CD4-positive, alpha-beta T cell treated with Interleukin-15 for 4 hours (primary cell): ENCODE results near the gene AOPEP.
A peak's percentile ranks its signal among the peaks of the same experiment; 100 is the strongest.

Experiments used
- DNase-seq: peaks from one replicate; pipeline ENCODE4 v3.0.0-alpha.2; 2020; ENCODE audit warnings: low spot score

Gene AOPEP

GRCh38 chr9:94850540-94851434 is 124.3 kb downstream of the AOPEP start:
- DNase-seq: no peak

- DNase-seq: no peak
These were observed 125.0 kb downstream of the AOPEP start for GRCh38 chr9:94851467-94851866.

DNA sequence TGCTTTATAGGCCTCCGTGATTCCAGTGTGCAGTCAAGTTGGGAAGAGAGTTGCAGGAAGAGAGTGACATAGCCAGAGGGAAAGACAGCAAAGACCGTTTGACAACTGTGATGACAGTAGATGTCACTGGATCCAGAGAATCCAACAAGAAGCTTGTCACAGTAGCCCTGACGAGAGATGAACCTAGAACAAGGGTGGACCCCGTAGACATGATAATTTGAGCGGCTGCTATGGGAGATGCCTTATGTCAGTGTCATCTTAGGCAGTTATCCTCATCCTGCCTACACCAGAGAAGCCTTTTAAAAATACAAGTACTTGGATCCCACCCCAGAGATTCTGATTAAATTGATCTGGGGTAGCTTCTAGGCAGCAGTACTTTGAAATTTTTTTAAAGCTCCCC is 125.4 kb downstream of the AOPEP start:
- no peak for DNase-seq

GRCh38 chr9:94852373-94852772 is 125.9 kb downstream of the AOPEP start:
- no peak for DNase-seq

GRCh38 chr9:94853887-94854286 is 127.4 kb downstream of the AOPEP start:
- no peak for DNase-seq

GRCh38 chr9:94855903-94856302 is 129.4 kb downstream of the AOPEP start:
- no peak for DNase-seq

DNA sequence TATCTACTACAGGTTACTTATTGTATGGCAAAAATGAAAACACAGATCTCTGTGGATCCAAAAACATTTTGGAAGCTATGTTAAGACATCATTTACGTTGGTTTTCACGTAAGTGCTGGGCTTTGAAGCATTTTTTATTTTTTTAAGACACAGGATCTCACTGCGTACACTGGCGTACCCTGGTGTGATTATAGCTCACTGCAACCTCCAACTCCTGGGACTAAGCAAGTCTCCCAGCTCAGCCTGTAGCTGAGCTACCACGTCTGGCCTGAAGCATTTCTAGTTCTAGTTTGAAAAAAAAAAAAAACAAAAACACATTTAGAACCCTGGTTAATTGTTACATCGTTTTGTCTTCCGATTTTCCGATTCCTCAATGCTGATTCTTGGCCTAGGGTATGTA is 131.3 kb downstream of the AOPEP start:
- DNase-seq: no peak

- no peak for DNase-seq
These were observed 132.7 kb downstream of the AOPEP start for GRCh38 chr9:94859226-94859625.

DNA sequence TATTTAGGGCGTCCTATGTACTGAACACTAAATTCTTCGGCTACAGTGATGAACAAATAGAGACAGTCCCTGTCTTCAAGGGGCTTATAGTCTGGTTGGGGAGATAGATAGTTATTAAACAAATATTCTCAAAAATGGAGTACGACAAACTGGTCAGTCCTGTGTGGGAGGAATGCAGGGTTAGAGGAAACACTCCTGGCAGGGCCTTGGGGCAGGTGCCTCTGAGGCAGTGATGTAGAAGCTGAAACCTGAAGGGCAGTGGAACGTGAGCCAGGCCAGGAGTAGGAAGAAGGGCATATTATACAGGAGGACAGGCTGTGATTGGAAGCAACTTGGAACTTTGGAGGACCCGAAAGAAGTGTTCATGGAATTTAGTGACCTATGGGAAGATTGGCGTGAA is 133.4 kb downstream of the AOPEP start:
- no peak for DNase-seq

DNA sequence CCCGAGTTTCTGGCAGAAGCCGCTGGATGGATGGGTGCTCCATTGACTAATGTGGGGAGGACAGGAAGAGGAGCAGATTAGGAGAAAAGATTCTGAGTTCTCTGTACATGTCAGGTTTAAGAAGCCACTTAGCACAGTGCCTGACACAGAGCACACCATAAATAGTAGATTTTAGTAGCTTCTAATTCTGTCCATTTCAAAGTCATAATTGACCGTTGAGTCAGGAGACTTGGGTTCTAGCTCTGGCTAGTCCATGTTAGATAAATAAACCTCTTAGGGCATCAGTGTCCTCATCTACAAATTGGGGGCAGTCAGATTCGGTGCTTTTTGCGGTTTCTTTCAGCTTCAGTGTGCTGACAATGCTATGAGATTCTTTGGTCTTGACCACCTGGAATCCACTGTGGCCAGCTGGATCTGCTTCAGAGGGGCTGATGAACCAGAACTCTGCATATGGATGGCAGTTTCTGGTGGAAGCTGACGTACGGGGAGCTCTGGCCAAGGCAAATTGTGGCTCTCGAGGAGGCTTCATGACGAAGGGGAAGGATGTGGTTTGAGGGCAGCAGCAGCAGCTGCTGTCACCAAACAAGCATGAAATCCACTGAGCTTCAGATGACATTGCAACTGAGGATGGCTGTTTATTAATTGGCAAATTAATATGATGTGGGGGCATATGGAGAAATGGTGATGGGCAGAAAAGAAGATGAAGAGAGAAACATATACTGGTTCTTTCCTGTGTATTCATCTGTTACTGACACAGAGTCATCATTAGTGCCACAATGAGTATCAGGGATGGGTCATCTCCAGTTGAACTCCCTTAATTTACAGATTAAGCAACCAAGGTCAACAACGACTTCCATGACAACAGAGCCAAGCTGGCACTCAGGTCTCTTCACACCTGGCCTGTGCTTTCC is 134.4 kb downstream of the AOPEP start:
- peak; percentile 65 for DNase-seq

DNA sequence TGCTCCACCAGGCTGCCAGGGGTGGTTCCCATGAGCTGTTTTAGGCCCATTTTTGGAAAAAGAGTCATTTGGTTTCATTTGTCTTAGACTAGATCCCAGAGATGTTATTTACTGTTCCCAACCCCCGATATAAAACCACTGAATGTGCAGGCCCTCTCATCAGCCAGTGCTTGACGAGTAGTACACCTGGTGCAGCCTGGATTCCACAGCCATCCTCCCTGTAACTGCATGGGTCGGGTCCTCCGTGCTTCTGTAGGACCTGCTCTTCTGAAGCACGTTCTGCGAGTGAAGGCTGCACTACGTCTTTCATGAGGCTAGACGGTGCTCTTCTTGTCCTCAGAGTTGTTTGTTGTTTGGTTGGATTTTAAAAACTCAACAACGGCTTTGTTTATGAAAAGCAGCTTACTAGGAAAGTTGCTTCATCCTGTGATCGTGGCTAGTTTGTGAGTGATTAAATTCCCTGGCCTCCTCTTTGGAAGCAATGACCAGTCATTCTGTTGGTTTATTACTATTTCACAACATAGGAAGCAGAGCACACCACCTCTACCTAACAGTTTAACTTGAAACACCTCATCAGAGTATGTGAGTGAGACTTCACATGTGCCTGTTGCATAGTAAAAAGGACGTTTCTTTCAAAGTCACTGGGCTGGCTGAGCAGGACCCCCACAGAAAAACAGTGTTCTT is 135.2 kb downstream of the AOPEP start:
- DNase-seq: no peak

DNA sequence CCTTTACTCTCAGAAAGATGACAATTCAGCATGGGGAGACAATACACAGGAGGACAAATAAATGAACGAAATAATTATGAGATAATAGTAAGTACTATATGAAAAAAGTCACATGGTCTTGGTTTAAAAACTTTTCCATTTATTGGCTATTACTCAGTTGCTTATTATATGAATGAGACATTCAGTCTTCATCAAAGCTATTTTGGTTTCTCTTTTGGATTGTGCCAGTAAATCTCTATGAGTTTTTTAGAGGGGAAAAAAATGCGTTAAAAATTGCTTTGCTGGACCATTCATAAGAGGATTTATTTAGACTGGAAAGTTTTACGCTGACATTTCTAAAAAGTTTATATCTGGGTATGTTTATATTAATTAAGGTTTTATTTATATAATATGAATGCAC is 137.7 kb downstream of the AOPEP start:
- no peak for DNase-seq

GRCh38 chr9:94864862-94865509 is 138.5 kb downstream of the AOPEP start:
- no peak for DNase-seq

DNA sequence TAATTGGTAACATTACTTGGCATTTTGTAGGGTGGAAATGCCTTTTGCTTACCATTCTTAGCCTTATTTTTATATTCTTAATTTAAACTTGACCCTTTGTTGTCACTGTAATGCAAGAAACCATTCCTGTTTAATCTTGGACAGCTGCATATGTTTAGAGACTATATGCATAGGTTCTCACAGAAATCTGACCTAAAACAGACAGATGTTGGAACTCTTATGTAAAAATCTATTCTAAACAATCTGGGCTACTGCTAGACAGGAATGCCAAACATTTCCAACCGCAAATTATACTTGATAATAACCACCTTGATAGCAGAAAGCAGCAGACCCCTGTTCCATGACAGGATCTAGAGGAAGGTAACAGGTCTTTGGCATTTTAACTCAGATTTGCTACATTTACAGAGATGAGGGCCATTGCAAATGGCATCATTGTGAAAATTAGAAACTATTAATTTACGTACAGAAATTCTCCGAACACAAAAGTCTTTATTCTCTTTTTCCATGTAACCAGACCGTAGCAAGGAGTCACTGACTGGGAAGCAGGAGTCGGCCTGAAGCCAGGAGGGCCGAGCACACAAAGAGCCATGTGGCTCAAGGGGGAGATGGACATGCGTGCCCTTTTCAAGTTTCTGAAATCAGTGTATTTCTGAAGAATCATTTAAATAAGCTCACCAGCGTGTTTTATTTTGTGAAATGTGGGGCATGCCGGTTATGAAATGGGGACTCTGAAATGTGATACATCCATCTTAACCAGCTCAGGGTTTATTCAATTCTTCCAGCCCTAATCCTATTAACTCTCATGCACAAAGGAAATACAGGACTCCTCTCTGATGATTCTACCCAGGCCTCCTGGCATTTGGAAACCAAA is 139.3 kb downstream of the AOPEP start:
- no peak for DNase-seq

DNA sequence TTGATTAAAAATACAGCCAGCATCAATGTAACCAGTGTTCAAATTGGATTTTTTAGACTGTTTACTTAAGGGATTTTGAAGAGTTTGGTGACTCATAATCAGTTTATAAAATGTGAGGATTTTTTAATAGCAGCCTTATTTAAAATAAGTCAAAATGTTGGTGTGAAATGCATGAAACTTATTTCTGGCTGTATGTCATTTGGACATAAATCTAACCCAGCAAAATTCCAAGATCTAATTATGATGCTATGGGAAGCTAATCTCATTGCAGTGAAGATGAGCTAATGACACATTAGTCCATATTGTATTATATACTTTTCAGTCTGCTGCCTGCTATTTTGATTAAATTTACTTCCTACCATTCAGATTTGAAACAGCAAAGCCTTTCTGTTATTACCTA is 140.3 kb downstream of the AOPEP start:
- DNase-seq: no peak

- no peak for DNase-seq
These were observed 140.9 kb downstream of the AOPEP start for GRCh38 chr9:94867281-94867841.

DNA sequence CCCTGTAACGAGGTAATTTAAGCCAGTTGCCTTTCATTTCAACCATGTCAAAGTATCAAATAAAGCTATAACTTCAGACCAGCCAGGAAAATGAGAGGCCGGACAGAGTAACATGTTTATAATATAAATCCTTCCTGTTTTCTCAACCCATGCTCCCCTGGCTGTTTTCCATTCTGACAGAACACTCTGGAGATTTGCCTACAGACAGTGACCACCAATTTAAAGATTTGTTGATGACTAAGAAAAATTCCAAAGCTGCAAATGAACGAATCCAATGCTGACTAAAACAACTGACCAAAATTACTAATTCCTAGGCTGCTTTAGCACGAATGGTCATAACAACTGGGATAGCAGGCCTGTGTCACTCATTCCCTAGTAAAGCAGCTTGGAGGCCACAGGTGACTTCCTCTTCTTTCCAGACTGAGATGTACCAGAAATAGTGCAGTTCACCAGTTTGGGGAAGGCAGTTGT is 141.4 kb downstream of the AOPEP start:
- DNase-seq: no peak

- DNase-seq: no peak
These were observed 142.0 kb downstream of the AOPEP start for GRCh38 chr9:94868464-94868863.

- no peak for DNase-seq
These were observed 142.9 kb downstream of the AOPEP start for GRCh38 chr9:94869415-94869843.

DNA sequence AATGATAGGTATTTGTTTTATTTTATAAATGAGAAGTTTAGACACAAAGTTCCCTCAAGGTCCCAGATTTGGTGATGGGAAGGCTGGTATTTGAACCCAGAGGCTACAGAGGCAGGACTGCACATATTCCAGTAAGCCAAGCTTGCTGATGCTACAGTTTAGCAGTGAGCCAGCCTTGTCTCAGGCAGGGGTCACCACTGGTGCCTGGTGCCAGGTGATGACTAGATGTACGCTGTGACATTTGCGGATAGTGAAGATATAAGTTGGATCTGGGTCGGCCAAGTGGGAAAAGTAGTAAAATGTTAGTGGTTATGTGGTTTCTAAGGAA is 143.9 kb downstream of the AOPEP start:
- no peak for DNase-seq
